HG02571 (cell line): ENCODE data around the gene LEFTY1.

Source experiments
- ATAC-seq: cut with Tn5 transposase; IDR thresholded peaks from one replicate; pipeline ENCODE4 v1.9.1; 2021; ENCODE audit warnings: mild to moderate bottlenecking, moderate library complexity; ENCODE audit not compliant: unreplicated experiment

The LEFTY1 gene

DNA sequence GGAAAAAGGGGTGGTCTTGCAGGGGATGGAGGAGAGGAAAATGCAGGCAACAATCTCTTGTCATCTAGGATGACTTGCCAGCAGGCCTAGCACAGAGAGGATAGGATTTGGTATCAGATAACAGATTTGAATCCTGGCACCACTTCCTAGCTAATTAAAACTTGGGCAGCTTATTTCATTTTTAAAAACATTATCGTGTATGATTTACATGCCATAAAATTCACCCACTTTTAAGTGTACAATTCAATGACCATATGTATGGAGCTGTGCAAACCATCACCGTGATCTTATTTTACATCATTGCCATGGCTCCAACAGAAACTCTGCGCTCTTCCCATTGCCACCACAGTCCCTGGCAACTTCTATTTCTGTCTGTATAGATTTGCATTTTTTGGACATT lies 28.2 kb upstream of the LEFTY1 start:
- no peak for ATAC-seq

DNA sequence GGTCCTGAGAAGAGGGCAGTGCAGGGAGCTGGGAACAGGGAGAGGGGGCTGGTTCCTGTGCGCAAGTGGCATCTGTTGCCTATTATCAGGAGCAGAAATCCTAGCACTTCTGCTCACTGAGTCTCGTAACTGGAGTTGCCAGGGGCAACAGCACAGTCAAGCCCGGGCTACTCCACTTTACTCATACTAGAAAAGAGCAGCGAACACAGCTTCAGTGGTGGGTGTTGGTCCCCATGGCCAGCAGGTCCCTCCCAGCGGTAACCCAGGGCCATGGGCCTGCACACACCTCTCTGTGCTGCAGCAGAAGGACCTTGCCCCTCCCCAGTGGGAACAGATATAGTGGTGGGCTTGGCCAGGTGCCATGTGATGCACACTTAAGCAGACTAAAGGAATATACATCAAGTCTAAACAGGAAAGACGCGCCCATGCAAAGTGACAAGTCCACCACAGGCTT lies 26.6 kb upstream of the LEFTY1 start:
- no peak for ATAC-seq

DNA sequence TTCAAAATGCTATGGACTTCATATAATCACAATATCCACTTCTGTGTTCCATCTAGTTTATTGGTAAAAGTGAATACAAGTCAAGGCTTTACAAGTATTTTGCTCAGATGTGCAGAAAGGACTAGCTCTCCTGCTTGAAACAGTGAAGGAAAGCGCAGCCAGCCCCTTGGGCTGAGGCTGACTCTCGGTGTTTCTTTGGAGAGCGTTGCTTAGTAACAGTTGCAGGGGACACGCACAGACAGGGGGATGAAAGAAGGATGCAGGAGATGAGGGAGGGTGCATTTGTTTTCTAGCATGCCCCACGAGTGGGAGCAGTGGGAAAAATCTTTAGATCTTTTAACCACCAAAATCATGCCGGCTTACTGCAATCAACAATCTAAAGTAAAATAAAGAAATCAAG lies 26.0 kb upstream of the LEFTY1 start:
- ATAC-seq: no peak

DNA sequence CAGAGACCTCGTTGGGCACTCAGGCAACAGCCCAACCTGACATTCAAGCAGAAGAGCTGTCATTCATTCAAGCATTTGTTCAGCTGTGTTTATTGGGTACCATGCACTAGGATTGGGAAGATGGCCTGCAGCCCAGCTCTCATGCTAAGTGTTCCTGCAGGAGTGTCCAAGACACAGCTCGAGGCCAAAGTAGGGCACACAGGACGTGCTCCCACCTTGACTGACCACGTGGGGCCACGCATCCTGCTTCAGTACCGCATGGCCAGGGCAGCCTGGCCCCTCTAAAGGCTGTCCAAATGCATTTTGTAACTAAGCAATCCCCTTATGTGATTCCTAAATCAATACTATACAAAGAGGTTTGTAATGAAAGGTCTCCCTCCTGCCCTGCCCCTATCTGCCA lies 25.4 kb upstream of the LEFTY1 start:
- no peak for ATAC-seq

DNA sequence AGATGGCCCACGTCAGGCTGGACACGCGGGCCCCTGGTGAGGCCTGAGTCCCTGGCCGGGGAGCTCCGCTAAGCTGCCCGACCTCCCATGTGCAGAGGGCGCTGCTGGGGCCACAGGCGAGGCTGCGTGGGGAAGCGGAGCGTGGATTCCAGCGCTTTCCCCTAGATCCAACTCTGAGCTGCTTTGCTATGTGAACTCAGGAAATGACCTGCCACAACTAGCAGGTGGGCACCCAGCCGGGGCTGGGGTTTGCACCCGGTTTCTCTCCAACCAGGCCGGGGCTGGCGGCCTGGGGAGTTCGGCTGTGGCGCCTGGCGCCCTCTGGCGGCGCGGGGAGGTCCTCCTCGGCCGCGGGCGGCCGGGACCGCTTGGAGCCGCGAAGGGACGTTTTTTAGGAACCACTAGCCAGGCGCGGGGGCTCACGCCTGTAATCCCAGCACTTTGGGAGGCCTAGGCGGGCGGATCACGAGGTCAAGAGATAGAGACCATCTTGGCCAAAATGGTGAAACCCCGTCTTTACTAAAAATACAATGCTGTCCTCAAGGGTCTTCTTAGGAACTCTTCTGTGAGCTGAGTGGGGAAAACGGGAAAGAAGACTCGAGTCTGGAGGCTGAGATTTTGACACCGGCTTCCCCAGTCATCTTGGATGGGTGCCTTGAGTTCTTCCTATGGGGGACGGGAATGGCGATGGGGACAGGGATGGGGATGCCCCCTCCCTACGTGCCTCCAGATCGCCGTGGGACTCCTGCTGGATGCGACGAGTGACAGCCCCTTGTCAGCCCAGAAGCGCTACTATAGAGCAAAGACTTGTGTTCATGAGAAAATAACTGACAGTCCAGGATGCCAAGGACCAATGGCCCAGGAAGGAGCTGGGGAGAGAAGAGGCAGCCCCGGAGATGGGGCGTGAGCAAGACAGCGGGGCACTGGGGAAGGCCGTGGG lies 22.5 kb upstream of the LEFTY1 start:
- ATAC-seq: no peak

DNA sequence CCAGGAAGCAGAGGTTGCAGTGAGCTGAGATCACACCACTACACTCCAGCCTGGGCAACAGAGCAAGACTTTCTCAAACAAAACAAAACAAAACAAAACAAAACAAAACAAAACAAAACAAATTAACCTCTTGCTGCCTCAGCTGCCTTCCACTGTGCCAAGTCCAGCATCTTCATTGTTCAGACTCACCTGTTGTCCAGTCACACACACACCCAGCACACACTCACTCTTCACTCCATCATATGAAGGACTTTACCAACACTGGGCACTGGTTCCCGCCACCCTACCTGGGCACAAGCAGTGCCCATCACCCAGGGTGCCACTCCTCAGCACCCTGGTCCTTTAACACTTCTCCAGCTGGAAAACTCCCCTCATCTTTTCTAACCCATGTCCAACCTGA lies 20.5 kb upstream of the LEFTY1 start:
- no peak for ATAC-seq

DNA sequence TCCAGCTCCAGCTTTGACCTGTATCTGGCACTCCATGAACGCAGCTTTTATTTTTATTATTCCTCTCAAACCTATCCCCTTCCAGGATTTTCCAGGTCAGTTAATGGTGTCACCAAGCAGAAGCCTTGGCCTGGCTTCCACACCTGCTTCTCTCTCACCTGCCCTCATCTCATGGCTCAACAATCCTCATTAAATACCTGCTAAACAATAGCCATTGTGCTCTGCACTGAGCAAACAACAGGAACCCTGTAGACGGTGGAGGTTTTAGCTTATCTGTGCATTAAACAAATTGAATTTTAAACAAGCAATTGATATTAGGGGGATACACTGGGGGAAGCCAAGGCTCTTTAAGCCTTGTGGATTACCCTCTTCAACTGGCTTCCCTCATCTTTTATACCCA lies 19.8 kb upstream of the LEFTY1 start:
- ATAC-seq: no peak

DNA sequence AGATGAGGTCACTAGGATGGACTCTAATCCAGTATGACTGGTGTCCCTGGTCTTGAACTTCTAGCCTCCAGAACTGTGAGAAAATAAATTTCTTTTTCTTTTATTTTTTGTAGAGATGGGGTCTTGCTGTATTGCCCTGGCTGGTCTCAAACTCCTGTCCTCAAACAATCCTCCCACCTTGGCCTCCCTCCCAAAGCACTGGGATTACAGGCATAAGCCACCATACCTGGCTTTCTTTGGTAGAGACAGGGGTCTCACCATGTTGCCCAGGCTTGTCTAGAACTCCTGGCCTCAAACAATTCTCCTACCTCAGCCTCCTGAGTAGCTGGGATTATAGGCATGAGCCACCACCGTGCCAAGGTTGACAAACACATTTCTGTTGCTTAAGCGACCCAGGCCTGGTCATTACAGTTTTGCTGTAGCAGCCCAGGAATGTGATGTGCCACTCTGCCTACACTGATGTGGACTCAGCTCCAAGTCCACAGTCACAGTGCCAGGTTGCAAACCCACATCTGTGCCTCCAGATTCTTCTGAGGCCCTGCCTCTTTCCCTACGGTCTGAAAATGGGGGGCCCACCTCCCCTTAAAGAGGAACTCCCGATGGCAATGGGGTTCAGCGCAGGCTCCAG lies 19.2 kb upstream of the LEFTY1 start:
- ATAC-seq: no peak

DNA sequence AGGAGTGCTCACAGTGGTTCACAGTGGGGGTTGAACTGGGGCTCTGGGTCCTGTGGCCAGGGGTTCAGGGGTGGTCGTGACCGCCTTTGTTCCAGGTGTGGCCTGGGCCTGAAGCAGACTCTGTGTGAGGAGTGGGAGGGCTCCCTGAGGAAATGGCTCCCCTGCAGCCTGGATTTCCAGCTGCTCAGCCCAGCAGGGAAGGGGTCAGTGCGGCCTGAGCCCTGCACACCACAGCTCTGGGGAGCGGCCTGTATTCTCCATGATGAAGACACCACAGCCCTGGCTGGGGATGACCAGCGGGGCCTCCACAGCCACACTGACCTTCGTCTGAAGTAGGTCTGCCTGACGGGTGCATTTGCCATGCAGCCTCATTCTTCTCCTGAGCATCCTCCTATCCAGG lies 18.4 kb upstream of the LEFTY1 start:
- no peak for ATAC-seq

DNA sequence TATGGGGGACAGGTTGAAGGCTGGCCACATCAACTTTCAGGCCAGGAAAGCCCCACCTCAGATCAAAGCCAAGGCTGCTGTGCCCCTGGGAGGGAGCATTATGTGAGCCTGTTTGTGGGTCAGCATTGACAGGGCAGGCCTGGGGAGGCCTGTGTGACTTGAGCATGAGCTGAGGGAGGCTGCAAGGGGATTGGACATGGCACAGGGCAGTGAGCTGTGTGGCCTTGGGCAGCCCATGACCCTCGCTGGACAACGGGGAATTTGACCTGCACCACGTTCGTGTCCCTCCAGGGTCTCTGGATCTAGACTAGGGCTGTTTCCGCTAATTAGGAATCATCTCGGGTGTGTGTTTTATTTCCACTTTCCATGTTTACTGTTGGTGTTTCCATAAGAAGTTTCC lies 17.5 kb upstream of the LEFTY1 start:
- ATAC-seq: no peak

DNA sequence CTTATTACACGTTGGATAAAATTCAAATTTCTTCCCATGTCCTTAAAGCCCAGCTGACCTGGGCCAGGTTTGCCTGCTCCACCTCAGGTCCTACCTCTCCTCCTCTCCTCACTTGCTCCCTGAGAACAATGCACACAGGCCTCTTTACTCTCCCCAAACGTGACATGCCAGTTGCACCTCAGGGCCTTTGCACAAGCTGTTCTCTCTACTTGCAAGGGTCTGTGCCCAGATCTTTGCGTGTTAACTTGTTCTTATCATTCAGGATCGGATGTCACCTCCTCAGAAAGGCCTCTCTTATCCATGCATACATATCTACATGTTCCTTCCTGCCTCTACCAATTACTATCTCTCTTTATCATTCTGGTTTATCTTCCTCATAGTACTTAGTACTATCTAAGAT lies 14.7 kb upstream of the LEFTY1 start:
- no peak for ATAC-seq

DNA sequence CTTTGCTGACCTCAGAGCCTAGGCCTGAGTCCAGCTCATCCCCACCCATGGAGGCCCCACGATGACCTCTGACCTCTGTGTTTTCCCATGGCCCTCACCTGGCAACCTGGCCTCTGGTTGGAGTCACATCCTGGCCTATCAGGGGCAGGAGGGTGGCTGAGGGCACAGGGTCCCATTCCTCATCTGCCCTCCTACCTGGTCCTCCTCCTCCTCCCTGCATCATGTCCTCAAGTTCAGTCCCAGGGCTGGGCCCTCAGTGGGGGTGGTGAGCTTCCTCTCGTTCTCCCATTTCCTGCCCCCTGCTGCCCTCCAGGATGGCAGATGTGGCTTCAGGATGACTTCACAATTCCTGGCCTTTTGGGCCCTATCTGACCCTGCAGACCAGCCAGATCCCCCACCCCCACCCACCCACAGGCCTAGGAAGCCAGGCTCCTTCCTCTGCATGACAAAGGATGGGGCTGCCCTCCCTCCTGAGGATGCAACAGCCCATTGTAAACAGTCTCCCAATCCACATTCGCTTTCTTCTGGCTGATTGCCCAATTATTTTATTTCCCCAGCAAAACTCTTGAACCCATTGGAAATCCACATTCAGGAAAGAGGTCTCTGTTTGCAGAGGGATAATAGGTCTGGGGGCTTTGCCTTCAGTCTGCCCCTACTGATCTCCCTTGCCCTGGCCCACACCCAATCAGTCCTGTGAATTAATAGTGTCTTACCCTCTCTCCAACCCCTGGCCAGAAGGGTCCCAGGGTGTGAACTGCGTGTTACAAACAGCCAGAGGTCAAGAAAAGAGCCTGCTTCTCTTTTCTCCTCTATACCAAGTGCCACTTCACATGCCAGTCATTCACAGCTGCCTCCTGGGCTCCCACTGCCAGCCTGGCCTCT lies 10.3 kb upstream of the LEFTY1 start:
- ATAC-seq: no peak

DNA sequence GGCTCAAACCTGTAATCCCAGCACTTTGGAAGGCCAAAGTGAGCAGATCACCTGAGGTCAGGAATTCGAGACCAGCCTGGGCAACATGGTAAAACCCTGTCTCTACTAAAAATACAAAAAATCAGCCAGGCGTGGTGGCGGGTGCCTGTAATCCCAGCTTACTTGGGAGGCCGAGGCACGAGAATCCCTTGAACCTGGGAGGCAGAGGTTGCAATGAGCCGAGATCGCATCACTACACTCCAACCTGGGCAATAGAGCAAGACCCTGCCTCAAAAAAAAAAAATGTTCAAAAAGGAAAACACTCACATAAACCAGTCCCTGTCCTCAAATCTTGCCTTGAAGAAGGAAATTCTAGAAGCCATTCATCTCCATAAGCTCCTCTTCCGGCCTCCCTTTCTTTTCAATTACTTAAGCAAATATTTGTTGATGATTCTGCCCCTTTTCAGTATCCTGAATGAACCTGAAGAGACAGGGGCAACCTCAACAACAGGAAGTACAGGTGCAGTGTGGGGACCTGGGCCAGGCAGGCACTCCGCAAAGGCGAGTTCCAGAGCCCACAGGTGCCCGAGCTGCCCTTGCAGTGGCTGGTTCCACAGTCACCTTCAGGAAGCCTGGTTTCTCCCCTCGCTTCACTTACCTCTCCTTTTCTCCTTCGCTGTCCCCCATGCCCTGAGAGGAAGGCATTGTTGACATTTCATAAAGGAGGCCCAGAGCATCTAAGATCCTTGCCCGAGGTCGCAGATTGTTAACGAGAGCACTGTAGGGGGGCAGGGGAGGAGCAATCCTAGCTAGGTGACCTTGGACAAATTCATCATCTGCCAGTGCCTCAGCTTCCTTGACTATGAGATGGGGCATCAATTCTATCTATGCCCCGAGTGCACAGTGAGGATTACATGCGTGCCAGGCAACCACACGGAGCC lies 8.9 kb upstream of the LEFTY1 start:
- no peak for ATAC-seq

DNA sequence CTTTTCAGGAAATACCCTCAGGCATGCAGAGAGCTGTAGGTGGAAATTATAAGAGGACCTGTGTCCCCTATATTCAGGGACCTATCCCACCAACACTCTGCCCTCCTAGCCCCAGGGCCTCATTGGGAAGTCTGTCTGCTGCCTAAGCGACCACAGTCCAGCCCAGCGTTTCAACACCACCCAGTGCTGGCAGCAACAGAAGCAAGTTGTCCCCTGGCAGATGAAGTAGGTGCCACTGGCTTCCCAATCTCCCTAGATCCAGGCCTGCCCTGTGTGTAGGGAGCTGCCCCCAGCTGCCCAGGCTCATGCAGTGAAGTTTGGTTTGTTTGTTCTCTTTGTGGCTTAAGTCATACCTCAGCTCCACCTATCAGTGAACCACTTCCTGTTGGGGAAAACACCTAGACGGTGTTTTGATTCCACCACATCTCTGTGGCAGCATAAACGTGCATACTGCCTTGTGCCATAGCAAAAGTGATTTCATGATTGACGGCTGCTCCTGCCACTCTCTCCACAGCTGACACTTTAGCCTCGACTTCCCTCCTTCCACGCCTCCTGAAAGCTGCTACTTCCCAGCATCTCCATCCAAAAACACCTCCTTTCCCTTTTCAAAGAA lies 8.1 kb upstream of the LEFTY1 start:
- ATAC-seq: peak; percentile 100

DNA sequence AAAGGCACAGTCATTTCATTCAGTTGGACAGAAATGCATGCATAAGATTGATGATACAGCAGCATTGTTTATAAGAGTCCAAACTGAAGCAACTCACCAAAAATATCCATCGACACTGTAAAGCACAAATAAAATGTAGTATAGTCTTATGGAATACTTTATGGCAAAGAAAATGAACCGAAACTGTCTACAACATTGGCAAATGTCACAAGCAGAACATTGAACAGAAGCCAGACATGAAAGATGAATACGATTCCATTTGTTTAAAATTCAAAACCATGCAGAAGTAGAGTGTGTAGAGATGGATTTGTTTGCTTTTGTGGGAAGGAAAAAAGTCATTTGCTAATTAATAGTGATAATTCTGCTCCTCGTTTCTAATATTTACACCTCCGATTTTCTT lies 7.5 kb upstream of the LEFTY1 start:
- no peak for ATAC-seq

DNA sequence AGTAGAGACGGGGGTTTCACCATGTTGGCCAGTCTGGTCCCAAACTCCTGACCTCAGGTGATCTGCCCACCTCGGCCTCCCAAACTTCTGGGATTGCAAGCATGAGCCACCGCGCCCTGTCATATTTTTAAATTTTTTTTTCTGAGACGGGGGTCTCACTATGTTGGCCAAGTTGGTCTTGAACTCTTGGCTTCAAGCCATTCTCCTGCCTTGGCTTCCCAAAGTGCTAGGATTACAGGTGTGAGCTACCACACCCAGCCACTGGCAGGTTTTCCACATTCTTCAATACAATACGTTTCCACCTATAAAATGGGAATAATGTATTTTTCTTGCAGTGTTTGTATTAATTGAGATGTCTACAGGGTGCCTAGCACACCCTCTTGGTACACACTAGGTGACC lies 3.4 kb upstream of the LEFTY1 start:
- no peak for ATAC-seq

DNA sequence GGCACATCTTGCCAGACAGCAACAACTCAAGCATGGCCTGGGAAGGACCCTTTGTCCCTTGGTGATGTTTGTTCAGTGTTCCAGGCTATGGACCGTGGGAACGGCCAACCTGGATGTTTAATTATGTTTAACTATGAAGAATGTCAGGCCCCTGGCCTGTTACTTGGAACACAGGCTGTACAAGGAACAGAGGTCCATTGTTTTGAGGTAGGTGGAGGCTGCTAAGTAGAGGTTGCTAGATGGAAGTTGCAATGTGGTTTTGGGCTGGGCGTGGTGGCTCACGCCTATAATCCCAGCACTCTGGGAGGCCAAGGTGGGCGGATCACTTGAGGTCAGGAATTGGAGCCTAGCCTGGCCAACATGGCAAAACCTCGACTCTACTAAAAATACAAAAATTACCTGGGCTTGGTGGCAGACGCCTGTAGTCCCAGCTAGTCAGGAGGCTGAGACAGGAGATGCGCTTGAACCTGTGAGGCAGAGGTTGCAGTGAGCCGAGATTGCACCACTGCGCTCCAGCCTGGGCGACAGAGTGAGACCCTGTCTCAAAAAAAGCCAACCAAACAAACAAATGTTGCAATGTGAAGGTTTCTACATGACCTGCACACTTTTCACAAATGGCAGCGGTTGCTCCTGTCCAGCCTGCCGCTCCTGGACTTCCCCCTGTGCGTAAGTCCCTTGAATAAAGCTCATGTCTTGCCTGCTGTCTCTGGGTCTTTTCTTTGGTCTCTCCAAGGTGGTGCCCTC lies 2.5 kb upstream of the LEFTY1 start:
- no peak for ATAC-seq

DNA sequence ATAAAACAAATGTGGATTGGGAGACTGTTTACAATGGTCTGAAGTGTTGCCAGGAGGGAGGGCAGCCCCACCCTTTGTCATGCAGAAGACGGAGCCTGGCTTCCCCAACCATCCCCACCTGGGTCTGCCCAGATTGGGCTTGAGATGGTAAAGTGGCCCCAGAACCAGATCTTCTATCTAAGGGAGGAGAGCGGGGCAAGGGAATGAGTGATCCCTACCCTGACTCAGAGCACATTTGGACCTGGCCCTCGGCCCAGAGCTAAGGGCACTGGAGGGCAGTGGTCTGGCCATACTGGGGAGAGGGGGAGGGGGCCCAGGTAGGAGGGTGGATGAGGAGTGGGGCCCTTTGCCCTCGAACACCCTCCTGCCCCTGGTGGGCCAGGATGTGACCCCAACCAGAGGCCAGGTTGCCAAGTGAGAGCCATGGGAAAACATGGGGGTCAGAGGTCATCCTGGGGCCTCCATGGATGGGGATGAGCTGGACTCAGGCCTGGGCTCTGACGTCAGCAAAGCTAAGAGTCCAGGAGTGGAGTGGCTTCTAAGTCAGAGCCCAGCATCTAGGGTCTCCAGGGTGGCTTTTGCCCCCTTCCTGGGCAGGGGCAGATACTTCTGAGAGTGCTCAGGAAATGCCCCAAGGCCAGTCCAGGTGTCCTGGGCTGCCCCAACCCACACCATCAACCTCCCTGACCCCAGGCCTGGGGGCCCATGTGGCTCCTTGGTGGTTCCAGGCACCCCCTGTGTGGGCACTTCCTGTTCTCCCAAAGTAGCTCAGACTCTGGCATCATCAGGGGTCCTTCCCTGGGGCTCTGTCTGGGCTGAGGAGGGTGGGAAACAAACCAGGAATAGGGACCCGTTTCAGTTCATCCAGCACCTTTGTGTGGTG lies 1.6 kb upstream of the LEFTY1 start:
- no peak for ATAC-seq
